GM23338 (cell line): Measurements from ENCODE around the gene ROBO1.
A peak's percentile ranks its signal among the peaks of the same experiment; 100 is the strongest.

Experiments used
- EZH2phosphoT487 ChIP-seq: fragments of 200-600 bp; sonication (generic); IDR thresholded peaks from one replicate; pipeline ENCODE4 v1.8.1; 2018; ENCODE audit warnings: antibody characterized with exemption; ENCODE audit not compliant: unreplicated experiment
- TF ChIP-seq, protein P1 (sequence below), 2 experiments: fragments of 200-600 bp in 1 of 2; sonication (generic) in 1 of 2; conservative IDR thresholded peaks; 2 replicates each; pipeline versions ENCODE4 v1.5.1 to v1.6.1; 2016 to 2017; ENCODE audit warnings: antibody characterized with exemption in 2 of 2, low read depth in 2 of 2, mild to moderate bottlenecking in 2 of 2, moderate library complexity in 1 of 2

DNA sequence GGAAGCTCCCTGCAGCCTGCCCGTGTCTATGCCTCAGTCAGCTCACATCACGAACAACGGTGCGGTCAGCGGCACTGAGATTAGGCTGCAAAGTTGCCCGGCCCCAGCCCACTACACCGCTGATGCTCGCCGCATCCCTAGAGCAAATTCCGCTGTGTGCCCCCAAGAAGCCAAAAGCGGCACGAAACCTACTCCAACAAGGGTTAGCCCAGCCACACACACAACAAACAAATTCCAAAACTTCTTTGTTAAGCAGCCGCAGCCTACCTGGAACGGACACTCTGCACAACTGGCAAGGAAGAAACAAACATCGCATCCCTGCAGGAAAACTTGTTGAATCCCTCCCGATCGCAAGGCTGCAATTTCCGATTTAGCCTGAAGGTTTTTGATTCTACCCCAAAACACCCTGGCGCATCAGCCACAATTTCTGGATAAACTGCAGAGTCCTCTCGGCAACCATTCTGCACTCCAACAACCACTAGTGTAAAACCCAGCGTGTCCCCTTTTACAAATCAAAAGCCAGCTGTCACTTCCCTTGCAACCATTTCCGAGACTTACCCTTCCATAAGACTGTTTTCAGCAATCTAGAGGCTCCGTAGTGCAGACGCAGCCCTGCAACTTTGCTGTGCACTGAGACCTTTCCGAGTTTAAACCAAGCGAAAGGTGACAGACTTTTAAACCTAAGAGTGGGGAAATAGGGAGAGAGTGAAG is 449 bp downstream of the ROBO1 start:
- TF ChIP-seq, protein P1, sequence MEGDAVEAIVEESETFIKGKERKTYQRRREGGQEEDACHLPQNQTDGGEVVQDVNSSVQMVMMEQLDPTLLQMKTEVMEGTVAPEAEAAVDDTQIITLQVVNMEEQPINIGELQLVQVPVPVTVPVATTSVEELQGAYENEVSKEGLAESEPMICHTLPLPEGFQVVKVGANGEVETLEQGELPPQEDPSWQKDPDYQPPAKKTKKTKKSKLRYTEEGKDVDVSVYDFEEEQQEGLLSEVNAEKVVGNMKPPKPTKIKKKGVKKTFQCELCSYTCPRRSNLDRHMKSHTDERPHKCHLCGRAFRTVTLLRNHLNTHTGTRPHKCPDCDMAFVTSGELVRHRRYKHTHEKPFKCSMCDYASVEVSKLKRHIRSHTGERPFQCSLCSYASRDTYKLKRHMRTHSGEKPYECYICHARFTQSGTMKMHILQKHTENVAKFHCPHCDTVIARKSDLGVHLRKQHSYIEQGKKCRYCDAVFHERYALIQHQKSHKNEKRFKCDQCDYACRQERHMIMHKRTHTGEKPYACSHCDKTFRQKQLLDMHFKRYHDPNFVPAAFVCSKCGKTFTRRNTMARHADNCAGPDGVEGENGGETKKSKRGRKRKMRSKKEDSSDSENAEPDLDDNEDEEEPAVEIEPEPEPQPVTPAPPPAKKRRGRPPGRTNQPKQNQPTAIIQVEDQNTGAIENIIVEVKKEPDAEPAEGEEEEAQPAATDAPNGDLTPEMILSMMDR (conservative IDR thresholded peaks at IDR 0.05; ENCODE audit: low read depth in 2 of 2), result peak in 1 of 2 experiments; percentile 34; a peak in 1 of 4 replicates
- no peak for TF ChIP-seq EZH2phosphoT487
